Stimulated activated CD4-positive, alpha-beta T cell treated with anti-CD3 and anti-CD28 coated beads, Interleukin-1b, Interleukin-23, amount 100 ng/mL, for 4 hours (primary cell): ENCODE results near the gene DCBLD1.

Experiments
- DNase-seq, 2 donors: peaks; one replicate each; pipeline ENCODE4 v3.0.0-alpha.2; 2020; ENCODE audit warnings: low read depth in 2 of 2

The DCBLD1 gene

DNA sequence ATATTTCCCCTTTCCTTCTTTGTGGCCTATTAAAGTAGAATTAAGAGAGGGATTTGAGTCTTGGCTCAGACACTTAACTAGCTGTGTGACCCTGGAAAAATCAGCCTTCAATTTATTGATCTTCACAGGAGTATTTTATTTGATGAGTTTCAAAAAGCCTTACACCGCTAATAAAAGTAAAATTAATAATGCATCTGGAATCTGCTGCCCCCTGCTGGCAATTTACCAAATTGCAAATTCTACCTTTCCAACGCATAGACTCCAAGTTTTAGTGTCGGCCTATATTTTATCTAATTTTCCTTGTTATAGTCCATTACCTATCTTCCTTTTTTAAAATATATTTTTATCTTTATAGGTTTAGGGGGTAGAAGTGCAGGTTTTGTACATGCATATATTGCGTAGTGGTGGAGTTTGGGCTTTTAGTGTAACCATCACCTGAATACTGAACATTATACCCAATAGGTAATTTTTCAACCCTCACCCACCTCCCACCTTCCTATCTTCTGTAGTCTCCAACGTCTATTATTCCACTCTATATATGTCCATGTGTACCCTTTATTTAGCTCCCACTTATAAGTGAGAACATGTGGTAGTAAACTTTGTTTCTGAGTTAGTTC, 73.5 kb downstream of the DCBLD1 start:
- peak; percentile 22 to 67 for DNase-seq

DNA sequence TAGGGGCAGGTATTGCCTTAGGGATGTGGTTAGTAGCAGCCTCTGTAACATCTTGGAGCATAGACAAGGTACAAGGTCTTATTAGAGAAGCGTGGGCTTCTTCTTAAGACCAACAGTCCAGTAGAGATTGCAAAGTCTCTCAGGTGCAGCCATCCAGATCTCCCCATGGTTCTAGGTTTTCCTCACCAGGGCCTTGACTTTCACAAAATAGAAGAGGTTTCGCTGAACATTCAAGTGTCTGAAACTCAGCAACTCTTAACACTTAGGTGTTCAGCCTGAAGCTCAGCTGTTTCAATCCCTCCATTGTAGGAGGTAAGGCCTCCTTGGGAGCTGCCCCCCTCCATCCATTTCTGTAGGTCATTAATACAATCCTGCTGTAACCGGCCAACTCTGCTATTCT, 75.5 kb downstream of the DCBLD1 start:
- no peak for DNase-seq

- no peak for DNase-seq
Observed at GRCh38 chr6:117558818-117559217, 76.3 kb downstream of the DCBLD1 start.

DNA sequence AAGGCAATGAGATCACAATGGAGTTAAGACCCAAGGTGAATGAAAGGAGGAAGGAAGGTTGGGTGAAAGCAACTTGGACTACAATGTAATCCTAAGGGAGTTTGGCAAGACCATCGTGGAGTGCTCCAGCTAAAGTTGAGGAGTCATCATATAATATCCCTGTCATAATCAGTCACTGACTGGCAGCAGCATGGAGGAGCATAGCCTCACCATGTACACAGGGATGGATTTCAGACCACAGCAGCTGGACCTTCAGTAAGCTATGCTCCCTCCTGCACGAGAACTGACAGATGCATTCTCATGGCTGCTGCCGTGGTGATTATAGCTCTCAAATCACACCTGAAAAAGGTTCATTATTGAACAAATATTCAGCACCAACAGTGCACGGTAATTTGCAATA, 76.8 kb downstream of the DCBLD1 start:
- no peak for DNase-seq

DNA sequence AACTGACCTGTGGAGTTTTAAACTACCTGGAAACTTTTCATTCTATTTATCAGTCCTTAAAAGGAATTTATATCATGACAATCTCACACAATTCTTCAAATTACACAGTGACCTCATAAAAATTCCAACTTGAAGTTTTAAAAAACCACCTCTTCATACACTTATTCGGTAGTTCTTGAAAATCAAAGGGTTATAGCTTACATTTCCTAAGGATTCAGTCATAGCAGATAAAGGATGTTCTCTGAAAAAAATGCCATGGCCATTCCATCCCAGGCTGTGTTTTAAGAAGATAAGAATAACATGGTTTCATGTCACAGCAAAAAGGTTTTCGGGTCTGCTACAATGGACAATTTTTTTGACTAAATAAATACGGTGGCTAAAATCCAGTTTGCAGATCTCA, 78.7 kb downstream of the DCBLD1 start:
- DNase-seq: no peak

DNA sequence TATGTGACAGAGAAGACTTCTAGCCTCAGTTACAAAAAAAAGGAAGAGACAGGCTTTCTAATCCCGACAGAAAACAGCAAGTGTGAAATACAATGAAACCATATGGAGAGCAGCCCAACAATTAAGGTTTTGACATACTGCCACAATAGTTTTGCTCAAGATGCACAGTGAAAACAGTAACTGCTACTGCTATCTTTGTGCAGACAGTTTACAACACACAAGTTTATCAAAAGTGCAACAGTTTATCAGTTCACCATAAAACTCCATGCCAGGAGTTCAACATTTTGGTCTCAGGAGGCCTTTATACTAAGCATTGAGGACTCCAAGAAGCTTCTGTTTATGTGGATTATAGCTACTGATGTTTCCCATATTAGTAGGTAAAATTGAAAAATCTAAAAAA, 82.2 kb downstream of the DCBLD1 start:
- DNase-seq: no peak

- no peak for DNase-seq
Observed at GRCh38 chr6:117568247-117568646, 85.8 kb downstream of the DCBLD1 start.

DNA sequence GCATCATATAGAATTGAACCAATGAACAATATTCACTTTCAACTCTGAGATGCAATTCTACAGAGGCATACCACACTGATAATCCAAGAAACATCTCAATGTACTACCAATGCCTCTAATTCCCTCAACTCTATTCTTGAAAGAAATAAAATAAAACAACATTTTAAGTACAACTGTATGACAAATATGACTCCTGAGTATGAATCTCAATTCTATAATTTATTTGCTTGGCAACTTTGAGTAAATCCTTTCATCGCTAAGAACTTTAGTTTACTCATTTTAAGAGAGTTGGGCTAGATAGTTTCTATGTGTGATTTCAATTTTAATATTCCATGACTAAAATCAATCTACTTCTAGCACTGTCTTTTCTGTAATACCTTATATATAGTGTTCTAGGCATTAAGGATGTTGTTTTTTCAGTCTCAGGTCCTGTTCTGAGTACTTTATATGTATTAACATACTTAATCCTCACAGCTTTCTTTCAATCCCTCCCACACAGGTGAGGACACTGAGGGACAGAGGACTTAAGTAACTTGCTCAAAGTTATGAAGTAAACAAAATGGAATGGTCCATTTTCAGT, 86.4 kb downstream of the DCBLD1 start:
- no peak for DNase-seq

DNA sequence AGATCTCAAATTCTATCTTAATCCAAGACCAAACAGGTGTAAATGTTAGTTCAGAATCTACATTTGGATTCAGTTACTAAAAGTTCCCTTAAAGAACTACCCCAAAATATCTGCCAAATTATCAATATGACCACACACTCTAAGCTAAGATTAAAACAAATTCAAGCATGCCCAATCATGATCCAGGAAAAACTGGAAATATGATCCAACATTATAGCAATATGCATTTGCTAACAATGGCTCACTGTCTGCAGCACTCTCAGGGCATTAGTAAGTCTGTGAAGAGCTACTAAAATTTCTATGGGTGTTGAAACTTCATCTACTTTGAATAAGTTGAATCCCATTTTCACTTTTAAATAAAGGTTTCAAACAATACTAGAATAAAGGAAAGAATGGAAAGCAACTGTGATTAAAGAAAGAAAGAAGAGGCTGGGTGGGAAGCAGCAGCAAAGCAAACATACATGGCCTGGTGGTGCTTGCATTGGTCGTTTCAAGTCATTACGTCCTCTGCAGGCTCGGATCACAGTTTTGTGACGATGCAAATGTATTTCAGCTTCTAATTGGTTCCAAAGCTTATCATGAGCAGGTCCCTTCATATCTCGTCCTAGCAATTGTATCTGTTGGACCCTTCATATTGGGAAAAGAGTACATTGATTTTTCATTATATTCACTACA, 90.7 kb downstream of the DCBLD1 start:
- DNase-seq: no peak

DNA sequence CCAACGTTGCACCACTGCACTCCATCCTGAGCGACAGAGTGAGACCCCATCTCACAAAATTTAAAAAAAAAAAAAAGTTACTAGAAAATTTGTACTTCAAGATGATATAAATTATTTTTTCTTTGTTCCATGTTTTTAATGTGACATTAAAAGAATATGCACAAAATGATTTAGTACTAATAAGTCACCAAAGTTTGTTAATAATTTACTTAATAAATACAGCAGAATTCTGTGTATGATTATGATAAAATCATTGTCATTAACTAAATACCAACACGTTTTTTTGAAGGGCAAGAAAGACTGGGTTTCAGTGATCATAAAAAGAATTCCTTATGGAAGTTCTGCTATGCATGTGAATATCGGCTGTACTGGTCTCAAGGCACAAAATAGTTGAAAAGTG, 91.7 kb downstream of the DCBLD1 start:
- DNase-seq: no peak

- DNase-seq: no peak
Observed at GRCh38 chr6:117585647-117586046, 103.2 kb downstream of the DCBLD1 start.

DNA sequence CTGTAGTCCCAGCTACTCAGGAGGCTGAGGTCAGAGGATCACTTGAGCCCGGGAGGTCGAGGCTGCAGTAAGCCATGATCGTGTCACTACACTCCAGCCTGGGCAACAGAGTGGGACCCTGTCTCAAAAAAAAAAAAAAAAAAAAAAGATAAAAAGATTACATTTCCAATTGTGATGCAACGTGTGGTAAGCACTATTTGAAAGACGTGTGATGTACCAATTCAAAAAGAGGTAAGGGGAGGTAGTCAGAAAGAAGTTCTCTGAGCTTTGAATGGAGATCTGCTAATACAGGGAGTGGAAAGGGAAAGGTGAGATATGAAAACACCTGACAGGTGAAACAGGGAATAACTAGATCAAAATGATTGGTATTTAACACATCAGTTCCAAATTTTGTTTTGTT, 108.0 kb downstream of the DCBLD1 start:
- DNase-seq: no peak

GRCh38 chr6:117591405-117591804, 108.9 kb downstream of the DCBLD1 start:
- no peak for DNase-seq

- DNase-seq: no peak
Observed at GRCh38 chr6:117592983-117593759, 110.7 kb downstream of the DCBLD1 start.

- DNase-seq: no peak
Observed at GRCh38 chr6:117595099-117595923, 112.8 kb downstream of the DCBLD1 start.

- DNase-seq: no peak
Observed at GRCh38 chr6:117597755-117598154, 115.3 kb downstream of the DCBLD1 start.
